ENCODE data around the gene MKS1.
A peak's percentile ranks its signal among the peaks of the same experiment; 100 is the strongest.

The MKS1 gene

DNA sequence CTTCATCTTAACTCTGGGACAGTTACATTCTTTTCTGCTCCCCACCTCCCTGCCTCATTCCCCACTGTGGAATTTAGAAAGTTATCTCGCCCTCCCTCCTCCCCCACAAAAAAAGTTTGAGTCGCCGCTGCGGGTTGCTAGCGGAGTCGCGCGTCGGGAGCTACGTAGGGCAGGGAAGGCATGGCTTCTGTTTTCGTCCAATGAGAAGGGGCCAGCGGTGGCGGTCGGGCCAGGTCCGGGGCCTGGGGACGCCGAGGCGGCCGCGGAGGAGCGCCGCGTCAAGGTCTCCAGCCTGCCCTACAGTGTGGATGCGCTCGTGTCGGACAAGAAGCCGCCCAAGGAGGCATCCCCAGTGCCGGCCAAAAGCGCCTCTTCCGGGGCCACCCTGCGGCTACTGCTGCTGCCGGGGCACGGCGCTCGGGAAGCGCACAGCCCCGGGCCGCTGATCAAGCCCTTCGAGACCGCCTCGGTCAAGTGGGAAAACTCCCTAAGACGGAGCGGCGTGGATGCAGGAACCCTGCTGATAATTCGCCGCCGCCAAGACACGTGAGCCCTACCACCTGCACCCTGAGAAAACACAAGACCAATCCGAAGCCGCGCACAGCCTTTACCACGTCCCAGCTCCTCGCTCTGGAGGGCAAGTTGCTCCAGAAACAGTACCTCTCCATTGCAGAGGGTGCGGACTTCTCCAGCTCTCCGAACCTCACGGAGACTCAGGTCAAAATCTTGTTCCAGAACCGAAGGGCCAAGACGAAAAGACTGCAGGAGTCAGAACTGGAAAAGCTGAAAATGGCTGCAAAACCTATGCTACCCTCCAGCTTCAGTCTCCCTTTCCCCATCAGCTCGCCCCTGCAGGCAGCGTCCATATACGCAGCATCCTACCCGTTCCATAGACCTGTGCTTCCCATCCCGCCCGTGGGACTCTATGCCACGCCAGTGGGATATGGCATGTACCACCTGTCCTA is 61.9 kb downstream of the MKS1 start:
- peak; percentile 40 for DNase-seq
